ENCODE data around the gene UPF1. TPM values are rescaled to one million over a fixed set of nuclear protein-coding genes. Genes with fewer than 3 reads are reported as not detected.

The UPF1 gene
- polyA plus RNA-seq, 1 of the 3 experiments (the other 2 are of a cell fraction), result 33.3 TPM

- POLR2A ChIA-PET, result no interaction called here
- DNase-seq, result no peak
Observed at GRCh38 chr19:18910010-18910409, 78.3 kb downstream of the UPF1 start.

More at GRCh38 chr19:18910010-18910409, 78.3 kb downstream of the UPF1 start:
- Histone ChIP-seq H3K79me2 (ENCODE audit: insufficient read depth) (peaks cover 37% of the 10 kb centered on the region), H4K20me1 (ENCODE audit: insufficient read depth) (peaks cover 35% of the 10 kb centered on the region), H3K27me3 (ENCODE audit: insufficient read depth) (no peaks in the 10 kb centered on the region), H3K9ac (no peak overlapping the region), H3K27ac (ENCODE audit: low read depth in 2 of 2, low read length in 1 of 2) (no peak overlapping the region), H3K9me3 (no peaks in the 10 kb centered on the region), H2AFZ (ENCODE audit: low read depth) (no peak overlapping the region), H3F3A (replicated peaks; ENCODE audit: insufficient read depth) (no peaks in the 10 kb centered on the region), H3K36me3 (replicated peaks in 1 of 2; ENCODE audit: control insufficient read depth in 1 of 2, insufficient read depth in 2 of 2, low read length in 1 of 2) (peaks cover 26 to 54% of the 10 kb centered on the region in 2 experiments), H3K9me2 (no peaks in the 10 kb centered on the region), H3K4me3 (ENCODE audit: low read depth in 2 of 2, low read length in 1 of 2) (no peak overlapping the region), H3K4me1 (ENCODE audit: control insufficient read depth in 1 of 2, insufficient read depth in 2 of 2, low read depth in 1 of 2, low read length in 1 of 2) (no peaks in the 10 kb centered on the region), H3K4me2 (no peak overlapping the region)
- 100% methylated on average over 4 of the region's 10 CpGs for WGBS (ENCODE audit: low lambda C conversion rate)
- TF ChIP-seq GABPA (IDR thresholded peaks at IDR 0.05; ENCODE audit: low read depth) (no peak), FOSL2 (IDR thresholded peaks at IDR 0.05; ENCODE audit: borderline replicate concordance, low read depth) (no peak), NFIC (IDR thresholded peaks at IDR 0.05; ENCODE audit: borderline replicate concordance) (no peak), EZH2phosphoT487 (IDR thresholded peaks at IDR 0.05; ENCODE audit: borderline replicate concordance, low read depth) (no peak), MEF2A (IDR thresholded peaks at IDR 0.05; ENCODE audit: borderline replicate concordance, low read depth) (no peak), PBX3 (IDR thresholded peaks at IDR 0.05) (no peak), FOXM1 (IDR thresholded peaks at IDR 0.05; ENCODE audit: low read depth) (no peak), REST (IDR thresholded peaks at IDR 0.05; ENCODE audit: low read depth, low read length) (no peak), RFX5 (IDR thresholded peaks at IDR 0.05; ENCODE audit: low read length) (no peak), MAX (IDR thresholded peaks at IDR 0.05; ENCODE audit: low read depth) (no peak), NRF1 (IDR thresholded peaks at IDR 0.05; ENCODE audit: low read depth, low read length) (no peak)
- TF ChIP-seq, protein P1, sequence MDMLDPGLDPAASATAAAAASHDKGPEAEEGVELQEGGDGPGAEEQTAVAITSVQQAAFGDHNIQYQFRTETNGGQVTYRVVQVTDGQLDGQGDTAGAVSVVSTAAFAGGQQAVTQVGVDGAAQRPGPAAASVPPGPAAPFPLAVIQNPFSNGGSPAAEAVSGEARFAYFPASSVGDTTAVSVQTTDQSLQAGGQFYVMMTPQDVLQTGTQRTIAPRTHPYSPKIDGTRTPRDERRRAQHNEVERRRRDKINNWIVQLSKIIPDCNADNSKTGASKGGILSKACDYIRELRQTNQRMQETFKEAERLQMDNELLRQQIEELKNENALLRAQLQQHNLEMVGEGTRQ (IDR thresholded peaks at IDR 0.05; ENCODE audit: borderline replicate concordance, low read depth, low read length), result no peak
- CTCF ChIA-PET, result interaction anchor here (4.1 kb wide), 1 partner anchor 15 kb away, joined by 22 read pairs; the partner anchor contains the start of gene CERS1

Measured in SK-N-SH (cell line).